IMR-90 (cell line): Measurements from ENCODE around the gene IL1RAP. TPM values are rescaled to one million over a fixed set of nuclear protein-coding genes. Genes with fewer than 3 reads are reported as not detected.

Experiments used
- ATAC-seq: fragments of 200-7000 bp; cut with Tn5 transposase; 2 replicates; pipeline ENCODE4 v1.9.1; 2020; ENCODE audit warnings: low read depth, mild to moderate bottlenecking, moderate library complexity
- BruUV-seq: library from RNA; stranded (reverse); fragments of 400-500 nt; replicated peaks from 2 replicates; lab custom pipeline; 2021; lab: Mats Ljungman, UMichigan
- CTCF ChIA-PET: fragments of 300-600 bp; formaldehyde crosslinking; extraction: SDS; loops from one replicate; lab custom pipeline; 2021; ENCODE audit warnings: antibody characterized with exemption; lab: Yijun Ruan, JAX
- POLR2A ChIA-PET: fragments of 300-600 bp; sonication (Branson Sonifier 250); formaldehyde crosslinking; loops from one replicate; lab custom pipeline; 2022; ENCODE audit warnings: antibody characterized with exemption; ENCODE audit not compliant: unreplicated experiment; lab: Charles Lee
- DNase-seq: peaks from one replicate; pipeline ENCODE4 v3.0.0; 2013
- H2AFZ ChIP-seq: replicated peaks from 2 replicates; pipeline ENCODE3; 2013; ENCODE audit warnings: low read length, mild to moderate bottlenecking; ENCODE audit not compliant: poor library complexity
- H2AK5ac ChIP-seq: 2 replicates; pipeline ENCODE4 v1.6.1; 2013; ENCODE audit warnings: low read depth, low read length, inconsistent platforms
- H2AK9ac ChIP-seq: replicated peaks from 2 replicates; pipeline ENCODE3; 2013; ENCODE audit warnings: mild to moderate bottlenecking, low read depth, low read length, moderate library complexity; ENCODE audit not compliant: poor library complexity
- H2BK120ac ChIP-seq: 2 replicates; pipeline ENCODE4 v1.6.1; 2013; ENCODE audit warnings: low read depth, low read length, inconsistent platforms
- H2BK15ac ChIP-seq: 3 replicates; pipeline ENCODE4 v1.6.1; 2013; ENCODE audit warnings: low read depth, low read length, inconsistent platforms
- H2BK20ac ChIP-seq: 2 replicates; pipeline ENCODE4 v1.6.1; 2013; ENCODE audit warnings: low read depth, mild to moderate bottlenecking, inconsistent platforms, low read length, moderate library complexity
- H2BK5ac ChIP-seq: 2 replicates; pipeline ENCODE4 v1.6.1; 2013; ENCODE audit warnings: mild to moderate bottlenecking, low read depth, low read length, inconsistent platforms; ENCODE audit not compliant: poor library complexity, severe bottlenecking
- H3K14ac ChIP-seq: replicated peaks from 2 replicates; pipeline ENCODE4 v1.6.1; 2013; ENCODE audit warnings: low read depth, low read length, inconsistent platforms
- H3K18ac ChIP-seq: 2 replicates; pipeline ENCODE4 v1.6.1; 2013; ENCODE audit warnings: low read depth, low read length, control low read depth
- H3K23ac ChIP-seq: 2 replicates; pipeline ENCODE4 v1.6.1; 2013; ENCODE audit warnings: low read depth, low read length, inconsistent platforms
- H3K27ac ChIP-seq: 2 replicates; pipeline ENCODE4 v1.5.1; 2013; ENCODE audit warnings: mild to moderate bottlenecking, control low read depth, low read length; ENCODE audit not compliant: insufficient read depth
- H3K27me3 ChIP-seq: 2 replicates; pipeline ENCODE4 v1.6.1; 2013; ENCODE audit warnings: low read length; ENCODE audit not compliant: control insufficient read depth, insufficient read depth
- H3K36me3 ChIP-seq: 2 replicates; pipeline ENCODE4 v1.6.1; 2013; ENCODE audit warnings: low read length, mixed read lengths; ENCODE audit not compliant: control insufficient read depth, insufficient read depth
- H3K4ac ChIP-seq: 2 replicates; pipeline ENCODE4 v1.6.1; 2013; ENCODE audit warnings: low read depth, low read length, inconsistent platforms
- H3K4me1 ChIP-seq: 2 replicates; pipeline ENCODE4 v1.6.1; 2013; ENCODE audit warnings: low read length, mixed read lengths; ENCODE audit not compliant: control insufficient read depth, insufficient read depth
- H3K4me2 ChIP-seq: 2 replicates; pipeline ENCODE4 v1.6.1; 2013; ENCODE audit warnings: low read depth, mild to moderate bottlenecking, control low read depth, low read length, moderate library complexity
- H3K4me3 ChIP-seq: 2 replicates; pipeline ENCODE4 v1.5.1; 2013; ENCODE audit warnings: low read depth, mild to moderate bottlenecking, control low read depth, low read length, moderate library complexity; ENCODE audit not compliant: insufficient read depth
- H3K56ac ChIP-seq: 2 replicates; pipeline ENCODE4 v1.6.1; 2013; ENCODE audit warnings: low read length, inconsistent platforms; ENCODE audit not compliant: insufficient read depth; ENCODE audit errors: extremely low read depth
- H3K79me1 ChIP-seq, 2 experiments: 2 replicates each; pipeline ENCODE4 v1.6.1; 2013; ENCODE audit warnings: low read length in 2 of 2, inconsistent platforms in 1 of 2, low read depth in 1 of 2
- H3K9ac ChIP-seq: 2 replicates; pipeline ENCODE4 v1.6.1; 2013; ENCODE audit warnings: low read depth, low read length, control low read depth
- H3K9me1 ChIP-seq: 2 replicates; pipeline ENCODE4 v1.6.1; 2013; ENCODE audit warnings: low read length, inconsistent platforms; ENCODE audit not compliant: insufficient read depth
- H3K9me3 ChIP-seq: 2 replicates; pipeline ENCODE4 v1.6.1; 2013; ENCODE audit warnings: low read length; ENCODE audit not compliant: control insufficient read depth, insufficient read depth
- H4K20me1 ChIP-seq: 2 replicates; pipeline ENCODE4 v1.6.1; 2013; ENCODE audit warnings: low read length, inconsistent platforms; ENCODE audit not compliant: insufficient read depth
- H4K5ac ChIP-seq: 2 replicates; pipeline ENCODE4 v1.6.1; 2013; ENCODE audit warnings: mild to moderate bottlenecking, low read depth, low read length, control low read depth
- H4K8ac ChIP-seq, 2 experiments: 2 replicates each; pipeline ENCODE4 v1.6.1; 2013; ENCODE audit warnings: low read depth in 2 of 2, low read length in 2 of 2, control low read depth in 1 of 2, inconsistent platforms in 1 of 2
- H4K91ac ChIP-seq: 2 replicates; pipeline ENCODE4 v1.6.1; 2013; ENCODE audit warnings: low read depth, low read length, inconsistent platforms; ENCODE audit not compliant: insufficient read depth
- CTCF ChIP-seq: conservative IDR thresholded peaks from 2 replicates; pipeline ENCODE4 v1.5.1; 2012; ENCODE audit warnings: mild to moderate bottlenecking, low read depth, low read length, improper control_type of control experiment
- ELK1 ChIP-seq: fragments of 150-350 bp; IDR thresholded peaks from 2 replicates; pipeline ENCODE4 v1.6.1; 2016; ENCODE audit warnings: low read depth, mild to moderate bottlenecking, low read length, moderate library complexity, borderline replicate concordance
- MAFK ChIP-seq: IDR thresholded peaks from 2 replicates; pipeline ENCODE4 v1.6.1; 2012; ENCODE audit warnings: low read depth, low read length, improper control_type of control experiment
- WGBS, 2 experiments: methylation state at CpG; one replicate each; pipeline versions ENCODE4 v1.1.5 to v1.1.7; 2013; ENCODE audit warnings: missing lambda C conversion rate in 2 of 2; ENCODE audit not compliant: insufficient read length in 1 of 2; ENCODE audit errors: extremely low coverage in 2 of 2; 5-methylcytosine and 5-hydroxymethylcytosine counted together
- dilution Hi-C: fragments of 300-500 bp; cut with HindIII; formaldehyde crosslinking; loops from one replicate; pipeline ENCODE4 v1.14.3; 2018; ENCODE audit warnings: low sequenced_read_pairs; ENCODE audit not compliant: unreplicated experiment
- in situ Hi-C: fragments of 300-500 bp; cut with MboI; formaldehyde crosslinking; loops from 3 replicates; pipeline ENCODE4 v1.14.3; 2019; ENCODE audit warnings: low sequenced_read_pairs, inconsistent platforms, mixed read lengths
- intact Hi-C: fragments of 100-400 bp; cut with micrococcal nuclease; formaldehyde crosslinking; loops from 2 replicates; pipeline ENCODE4 v1.10.0; 2022
- polyA plus RNA-seq, 3 experiments: library from polyadenylated mRNA; depleted of rRNA; stranded (reverse); fragments of >200 nt; gene quantifications; 2 replicates each; pipeline ENCODE4 v1.2.3, GENCODE V29; 2012; ENCODE audit warnings: low replicate concordance in 1 of 3
- total RNA-seq: library from RNA; depleted of rRNA; stranded (reverse); fragments of >200 nt; gene quantifications from 2 replicates; pipeline ENCODE4 v1.2.3, GENCODE V29; 2012

The IL1RAP gene
- total and polyA plus RNA-seq, 2 of the 4 experiments (the other 2 are of a cell fraction): 8.3 to 11.3 TPM

GRCh38 chr3:190593075-190593474, 79.2 kb downstream of the IL1RAP start:
- no peak overlapping the region for H3K4ac ChIP-seq
- H2AFZ ChIP-seq: no peak overlapping the region
- no peak overlapping the region for H2BK120ac ChIP-seq
- DNase-seq (no peak), ATAC-seq (no peak)
- WGBS, 2 experiments: no CpG with 5 or more reads among the region's 2 CpGs
- H3K27me3 ChIP-seq: no peaks in the 10 kb centered on the region
- H4K5ac ChIP-seq: no peak overlapping the region
- in situ Hi-C loops (no loop called here), intact Hi-C loops (no loop called here), dilution Hi-C loops (no loop called here)
- BruUV-seq: no TSS peak
- H2BK5ac ChIP-seq: no peak overlapping the region
- H3K4me3 ChIP-seq: no peak overlapping the region
- no peak overlapping the region; the same call in 2 of the 3 replicates for H2BK15ac ChIP-seq
- H3K23ac ChIP-seq: no peak overlapping the region
- no peaks in the 10 kb centered on the region for H3K9me3 ChIP-seq
- no peak overlapping the region for H3K18ac ChIP-seq
- ChIA-PET CTCF (no interaction called here), POLR2A (no interaction called here)
- no peaks in the 10 kb centered on the region for H4K20me1 ChIP-seq
- peaks cover 2% of the 10 kb centered on the region; the same call in 1 of the 2 replicates for H3K4me1 ChIP-seq
- H3K36me3 ChIP-seq: no peaks in the 10 kb centered on the region
- no peak overlapping the region for H3K14ac ChIP-seq
- H3K27ac ChIP-seq: no peak overlapping the region
- no peak overlapping the region for H3K4me2 ChIP-seq
- no peak overlapping the region for H4K8ac ChIP-seq
- H4K91ac ChIP-seq: no peak overlapping the region
- no peak overlapping the region for H3K56ac ChIP-seq
- H2AK5ac ChIP-seq: no peak overlapping the region
- no peak for TF ChIP-seq CTCF
- TF ChIP-seq MAFK: no peak
- TF ChIP-seq ELK1: no peak
- H2AK9ac ChIP-seq: no peak overlapping the region
- H3K9me1 ChIP-seq: no peaks in the 10 kb centered on the region
- no peak overlapping the region for H2BK20ac ChIP-seq
- H3K9ac ChIP-seq: no peak overlapping the region
- H3K79me1 ChIP-seq: no peaks in the 10 kb centered on the region; a peak in 1 of 4 replicates
